NCI-H2081 (cell line): ENCODE measurements around the gene B3GALNT2.
A peak's percentile ranks its signal among the peaks of the same experiment; 100 is the strongest.
"Not testable (repeated sequence)": the region's sequence is repeated elsewhere in the genome, so short reads cannot be mapped to it uniquely, and the experiment has no call there.

Experiments used
- DNase-seq, 2 experiments: peaks; one replicate each; lab custom pipeline; 2025; lab: John Stamatoyannopoulos, UW

Gene B3GALNT2

GRCh38 chr1:235503403-235504121 is 690 bp downstream of the B3GALNT2 start:
- DNase-seq: peak; percentile 67 to 81

GRCh38 chr1:235502601-235503402 is 1.4 kb downstream of the B3GALNT2 start:
- DNase-seq: no peak

- no peak for DNase-seq
Measured at GRCh38 chr1:235500971-235501540, 3.2 kb downstream of the B3GALNT2 start.

GRCh38 chr1:235495551-235495950 is 8.7 kb downstream of the B3GALNT2 start:
- DNase-seq: no peak

- DNase-seq: no peak
Measured at GRCh38 chr1:235495030-235495429, 9.2 kb downstream of the B3GALNT2 start.

GRCh38 chr1:235494531-235494930 is 9.7 kb downstream of the B3GALNT2 start:
- DNase-seq: no peak

- DNase-seq: no peak
Measured at GRCh38 chr1:235491644-235492043, 12.6 kb downstream of the B3GALNT2 start.

- DNase-seq: no peak
Measured at GRCh38 chr1:235486321-235486720, 17.9 kb downstream of the B3GALNT2 start.

GRCh38 chr1:235485558-235485957 is 18.7 kb downstream of the B3GALNT2 start:
- DNase-seq: no peak

GRCh38 chr1:235483090-235483489 is 21.2 kb downstream of the B3GALNT2 start:
- DNase-seq: no peak

GRCh38 chr1:235473806-235474205 is 30.4 kb downstream of the B3GALNT2 start:
- no peak for DNase-seq

GRCh38 chr1:235470741-235471439 is 33.4 kb downstream of the B3GALNT2 start:
- peak in 1 of 2 experiments; percentile 5 for DNase-seq

- not testable (repeated sequence) for DNase-seq
Measured at GRCh38 chr1:235469897-235470296, 34.4 kb downstream of the B3GALNT2 start.

- no peak for DNase-seq
Measured at GRCh38 chr1:235468970-235469369, 35.3 kb downstream of the B3GALNT2 start.

GRCh38 chr1:235468004-235468403 is 36.2 kb downstream of the B3GALNT2 start:
- no peak for DNase-seq

- no peak for DNase-seq
Measured at GRCh38 chr1:235465066-235465465, 39.2 kb downstream of the B3GALNT2 start.

- DNase-seq: not testable (repeated sequence)
Measured at GRCh38 chr1:235462832-235463231, 41.4 kb downstream of the B3GALNT2 start.

- no peak for DNase-seq
Measured at GRCh38 chr1:235461954-235462353, 42.3 kb downstream of the B3GALNT2 start.

- DNase-seq: no peak
Measured at GRCh38 chr1:235460770-235461169, 43.5 kb downstream of the B3GALNT2 start.

- DNase-seq: not testable (repeated sequence)
Measured at GRCh38 chr1:235457856-235458255, 46.4 kb downstream of the B3GALNT2 start.

GRCh38 chr1:235455823-235456222 is 48.4 kb downstream of the B3GALNT2 start:
- DNase-seq: peak; percentile 38 to 59

GRCh38 chr1:235455097-235455496 is 49.2 kb downstream of the B3GALNT2 start:
- no peak for DNase-seq
